C4-2B (cell line): ENCODE results near the gene WNK3.

ENCODE experiments used
- CTCF ChIP-seq: fragments of 450-650 bp; conservative IDR thresholded peaks from 2 replicates; pipeline ENCODE4 v1.5.1; 2017; ENCODE audit warnings: mild to moderate bottlenecking
- ZFX ChIP-seq: fragments of 450-650 bp; IDR thresholded peaks from 2 replicates; pipeline ENCODE4 v1.6.1; 2017

GRCh38 chrX:54386314-54386713, 28.5 kb upstream of the WNK3 start:
- no peak for TF ChIP-seq CTCF
- no peak for TF ChIP-seq ZFX
